ENCODE results near the gene TBX4.

Gene TBX4

GRCh38 chr17:61517843-61518606 is 65.8 kb downstream of the TBX4 start:
- no peaks in the 10 kb centered on the region for H3K79me2 ChIP-seq (ENCODE audit: insufficient read depth, low read depth)
- H3K9ac ChIP-seq: no peak overlapping the region
- H3K4me2 ChIP-seq: no peak overlapping the region
- H3K36me3 ChIP-seq (ENCODE audit: insufficient read depth): no peaks in the 10 kb centered on the region
- no peaks in the 10 kb centered on the region for H3K4me1 ChIP-seq (ENCODE audit: low read depth, poor library complexity, severe bottlenecking)
- no peak for TF ChIP-seq CTCF (conservative IDR thresholded peaks at IDR 0.05; ENCODE audit: low read depth, low read length)
- H3K27ac ChIP-seq: no peak overlapping the region
- no peak overlapping the region for H3K4me3 ChIP-seq (IDR thresholded peaks at IDR 0.05; ENCODE audit: insufficient read depth, low read depth, low read length)
- H3K27me3 ChIP-seq (ENCODE audit: insufficient read depth, low read depth): no peaks in the 10 kb centered on the region
- no peak overlapping the region for H2AFZ ChIP-seq (ENCODE audit: low read depth)
- no peaks in the 10 kb centered on the region for H4K20me1 ChIP-seq (ENCODE audit: insufficient read depth)

GRCh38 chr17:61519139-61519538 is 66.9 kb downstream of the TBX4 start:
- H3K27ac ChIP-seq: no peak overlapping the region
- no peak for TF ChIP-seq CTCF (conservative IDR thresholded peaks at IDR 0.05; ENCODE audit: low read depth, low read length)
- H3K4me1 ChIP-seq (ENCODE audit: low read depth, poor library complexity, severe bottlenecking): no peaks in the 10 kb centered on the region
- no peak overlapping the region for H3K4me3 ChIP-seq (IDR thresholded peaks at IDR 0.05; ENCODE audit: insufficient read depth, low read depth, low read length)
- no peak overlapping the region for H3K4me2 ChIP-seq
- H4K20me1 ChIP-seq (ENCODE audit: insufficient read depth): no peaks in the 10 kb centered on the region
- H2AFZ ChIP-seq (ENCODE audit: low read depth): no peak overlapping the region
- no peaks in the 10 kb centered on the region for H3K36me3 ChIP-seq (ENCODE audit: insufficient read depth)
- H3K27me3 ChIP-seq (ENCODE audit: insufficient read depth, low read depth): no peaks in the 10 kb centered on the region
- H3K9ac ChIP-seq: no peak overlapping the region
- H3K79me2 ChIP-seq (ENCODE audit: insufficient read depth, low read depth): no peaks in the 10 kb centered on the region

- Histone ChIP-seq H3K9ac (no peak overlapping the region), H3K4me2 (no peak overlapping the region), H2AFZ (ENCODE audit: low read depth) (no peak overlapping the region), H4K20me1 (ENCODE audit: insufficient read depth) (no peaks in the 10 kb centered on the region), H3K36me3 (ENCODE audit: insufficient read depth) (no peaks in the 10 kb centered on the region), H3K4me3 (IDR thresholded peaks at IDR 0.05; ENCODE audit: insufficient read depth, low read depth, low read length) (no peak overlapping the region), H3K4me1 (ENCODE audit: low read depth, poor library complexity, severe bottlenecking) (no peaks in the 10 kb centered on the region), H3K27ac (no peak overlapping the region), H3K27me3 (ENCODE audit: insufficient read depth, low read depth) (no peaks in the 10 kb centered on the region), H3K79me2 (ENCODE audit: insufficient read depth, low read depth) (no peaks in the 10 kb centered on the region)
- no peak for TF ChIP-seq CTCF (conservative IDR thresholded peaks at IDR 0.05; ENCODE audit: low read depth, low read length)
These were observed 67.7 kb downstream of the TBX4 start for GRCh38 chr17:61519754-61520440.

GRCh38 chr17:61520897-61521296 is 68.7 kb downstream of the TBX4 start:
- Histone ChIP-seq H2AFZ (ENCODE audit: low read depth) (no peak overlapping the region), H3K4me3 (IDR thresholded peaks at IDR 0.05; ENCODE audit: insufficient read depth, low read depth, low read length) (no peak overlapping the region), H3K36me3 (ENCODE audit: insufficient read depth) (no peaks in the 10 kb centered on the region), H3K79me2 (ENCODE audit: insufficient read depth, low read depth) (no peaks in the 10 kb centered on the region), H3K27me3 (ENCODE audit: insufficient read depth, low read depth) (no peaks in the 10 kb centered on the region), H3K27ac (no peak overlapping the region), H4K20me1 (ENCODE audit: insufficient read depth) (no peaks in the 10 kb centered on the region), H3K9ac (no peak overlapping the region), H3K4me1 (ENCODE audit: low read depth, poor library complexity, severe bottlenecking) (no peaks in the 10 kb centered on the region), H3K4me2 (no peak overlapping the region)
- no peak for TF ChIP-seq CTCF (conservative IDR thresholded peaks at IDR 0.05; ENCODE audit: low read depth, low read length)

All from KMS-11 (cell line).